A673 (cell line): ENCODE measurements around the gene RALGPS1.

Experiments
- EZH2 ChIP-seq: fragments of 200-600 bp; sonication (generic); IDR thresholded peaks from 2 replicates; pipeline ENCODE4 v1.6.1; 2017; ENCODE audit warnings: borderline replicate concordance, low read depth, mild to moderate bottlenecking, mixed read lengths, antibody characterized with exemption, low read length; ENCODE audit not compliant: poor library complexity, severe bottlenecking
- TF ChIP-seq, protein P1 (sequence below): fragments of 300-800, 200-600 bp; sonication (generic); conservative IDR thresholded peaks from 2 replicates; pipeline ENCODE4 v1.5.1; 2017; ENCODE audit warnings: low read depth, mild to moderate bottlenecking, antibody characterized with exemption, low read length, moderate library complexity, mixed read lengths

- TF ChIP-seq, protein P1, sequence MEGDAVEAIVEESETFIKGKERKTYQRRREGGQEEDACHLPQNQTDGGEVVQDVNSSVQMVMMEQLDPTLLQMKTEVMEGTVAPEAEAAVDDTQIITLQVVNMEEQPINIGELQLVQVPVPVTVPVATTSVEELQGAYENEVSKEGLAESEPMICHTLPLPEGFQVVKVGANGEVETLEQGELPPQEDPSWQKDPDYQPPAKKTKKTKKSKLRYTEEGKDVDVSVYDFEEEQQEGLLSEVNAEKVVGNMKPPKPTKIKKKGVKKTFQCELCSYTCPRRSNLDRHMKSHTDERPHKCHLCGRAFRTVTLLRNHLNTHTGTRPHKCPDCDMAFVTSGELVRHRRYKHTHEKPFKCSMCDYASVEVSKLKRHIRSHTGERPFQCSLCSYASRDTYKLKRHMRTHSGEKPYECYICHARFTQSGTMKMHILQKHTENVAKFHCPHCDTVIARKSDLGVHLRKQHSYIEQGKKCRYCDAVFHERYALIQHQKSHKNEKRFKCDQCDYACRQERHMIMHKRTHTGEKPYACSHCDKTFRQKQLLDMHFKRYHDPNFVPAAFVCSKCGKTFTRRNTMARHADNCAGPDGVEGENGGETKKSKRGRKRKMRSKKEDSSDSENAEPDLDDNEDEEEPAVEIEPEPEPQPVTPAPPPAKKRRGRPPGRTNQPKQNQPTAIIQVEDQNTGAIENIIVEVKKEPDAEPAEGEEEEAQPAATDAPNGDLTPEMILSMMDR: no peak
- no peak for TF ChIP-seq EZH2
These were observed 99.0 kb downstream of the RALGPS1 start for GRCh38 chr9:127013597-127013996.
